Measurements from ENCODE around the gene RPL35. TPM values are rescaled to one million over a fixed set of nuclear protein-coding genes. Genes with fewer than 3 reads are reported as not detected.

RPL35 gene
- 2,855 and 2,982 TPM in 2 replicates for total RNA-seq

DNA sequence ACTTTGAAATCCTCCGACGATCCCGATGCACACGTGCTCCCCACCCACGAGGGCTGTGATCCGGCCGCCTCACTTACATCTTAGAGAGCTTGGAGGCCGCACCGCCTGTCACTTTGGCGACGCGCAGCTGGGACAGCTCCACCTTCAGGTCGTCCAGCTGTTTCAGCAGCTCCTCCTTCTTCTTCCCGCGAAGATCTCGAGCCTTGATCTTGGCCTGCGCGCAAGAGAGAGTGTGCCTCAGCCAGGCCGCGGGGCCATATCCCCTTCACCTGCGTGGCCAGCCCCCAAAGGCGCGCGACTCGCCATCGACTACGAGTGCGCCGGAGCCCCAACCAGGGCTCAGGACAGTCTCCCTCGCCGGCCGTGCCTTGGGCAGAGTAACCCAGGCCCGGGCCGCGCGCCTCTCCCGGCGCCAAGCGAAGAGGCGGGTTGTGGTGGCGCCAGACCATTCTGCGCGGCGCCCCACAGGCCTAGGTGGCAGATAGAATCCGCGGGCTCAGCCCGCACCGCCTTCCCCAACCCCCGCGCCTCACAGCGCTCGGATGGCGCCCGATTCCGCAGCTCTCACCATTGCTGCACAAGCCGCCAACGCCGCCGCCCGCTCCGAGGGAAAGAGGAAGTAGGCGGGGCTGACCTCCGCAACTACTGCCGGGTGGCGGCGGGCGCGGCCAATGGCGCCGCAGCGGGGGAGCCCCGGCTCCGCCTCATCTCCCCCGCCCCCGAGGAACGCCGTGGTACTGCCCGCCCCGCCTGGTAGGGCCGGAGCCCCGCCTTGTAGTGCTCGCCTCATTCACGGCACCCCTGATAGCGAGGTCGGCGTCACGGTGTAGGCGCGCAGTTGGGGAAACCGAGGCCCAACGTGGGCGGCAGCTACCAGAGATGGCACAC, at the start of gene RPL35, which contains the start of gene ARPC5L:
TSS of gene RPL35 (minus strand) at position 616 of the 888 bp plus-strand sequence. CDS start at position 571, 45 bp downstream.
TSS of gene ARPC5L (plus strand) at position 789 of the 888 bp plus-strand sequence. CDS start 7,161 bp downstream, outside the sequence.

DNA sequence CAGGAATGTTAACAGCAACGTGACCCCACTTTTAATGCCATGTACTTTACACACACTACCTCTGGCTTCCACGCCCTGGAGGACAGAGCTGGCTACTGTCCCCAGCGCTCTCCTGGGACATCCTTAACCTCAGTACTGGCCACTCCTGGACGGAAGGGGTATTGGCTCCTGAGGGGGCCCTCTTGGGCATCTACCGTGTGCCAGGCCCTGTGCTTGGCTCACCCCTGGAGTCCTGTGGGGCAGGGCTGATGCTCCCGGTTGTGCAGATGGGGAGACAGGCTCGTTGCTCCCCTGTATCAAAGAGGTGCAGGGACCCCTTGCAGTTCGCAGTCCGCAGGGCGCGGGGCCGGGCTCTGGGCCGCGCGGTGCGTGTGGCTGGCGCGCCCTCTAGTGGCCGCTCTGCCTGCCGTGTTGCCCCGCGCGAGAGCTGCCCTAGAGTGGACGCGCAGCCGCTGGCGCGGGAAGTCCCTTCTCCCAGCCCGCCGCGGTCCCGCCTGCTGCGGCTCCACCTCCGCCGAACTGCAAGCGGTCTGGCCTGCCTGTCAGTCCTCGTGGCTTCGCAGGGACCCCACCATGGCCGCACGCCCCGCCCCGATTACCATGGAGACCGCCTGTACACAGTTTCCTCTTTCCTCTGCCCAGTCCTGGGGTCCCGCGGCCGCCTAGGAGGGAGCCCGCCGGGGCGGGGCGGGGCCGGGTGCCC, 8.8 kb downstream of the RPL35 start, which contains the start of gene WDR38:
TSS of gene WDR38 (plus strand) at position 632 of the 703 bp plus-strand sequence. CDS start 72 bp downstream, outside the sequence.

Other genes starting within 250 kb of the RPL35 start
- gene NR6A1, start 90.6 kb downstream of the RPL35 start, total RNA-seq, result under 0.01 and 0.46 TPM in 2 replicates
- 0.30 and 0.32 TPM in 2 replicates for gene OLFML2A, start 84.8 kb downstream of the RPL35 start, total RNA-seq
- not detected in 2 replicates for gene WDR38, start 8.5 kb downstream of the RPL35 start, total RNA-seq
- 26.3 and 26.6 TPM in 2 replicates for gene ARPC5L, start 173 bp upstream of the RPL35 start, total RNA-seq
- 9.1 and 11.9 TPM in 2 replicates for gene GOLGA1, start 79.1 kb upstream of the RPL35 start, total RNA-seq